Peyer's patch (tissue), 4 donors: ENCODE data around the gene PDGFA.

Source experiments
- POLR2A ChIP-seq, 2 donors: fragments of 450-650 bp; IDR thresholded peaks; one replicate each; pipeline ENCODE4 v1.5.1; 2017; ENCODE audit warnings: antibody characterized with exemption in 2 of 2, mild to moderate bottlenecking in 2 of 2, moderate library complexity in 2 of 2
- TF ChIP-seq, protein P1 (sequence below), 6 experiments: fragments of 450-650 bp in 4 of 6; fragments of 200-600 bp in 2 of 6; sonication (generic) in 1 of 6; IDR thresholded peaks; one replicate each; pipeline ENCODE4 v1.5.1; 2017 to 2019; ENCODE audit warnings: antibody characterized with exemption in 6 of 6, mild to moderate bottlenecking in 3 of 6, moderate library complexity in 1 of 6

DNA sequence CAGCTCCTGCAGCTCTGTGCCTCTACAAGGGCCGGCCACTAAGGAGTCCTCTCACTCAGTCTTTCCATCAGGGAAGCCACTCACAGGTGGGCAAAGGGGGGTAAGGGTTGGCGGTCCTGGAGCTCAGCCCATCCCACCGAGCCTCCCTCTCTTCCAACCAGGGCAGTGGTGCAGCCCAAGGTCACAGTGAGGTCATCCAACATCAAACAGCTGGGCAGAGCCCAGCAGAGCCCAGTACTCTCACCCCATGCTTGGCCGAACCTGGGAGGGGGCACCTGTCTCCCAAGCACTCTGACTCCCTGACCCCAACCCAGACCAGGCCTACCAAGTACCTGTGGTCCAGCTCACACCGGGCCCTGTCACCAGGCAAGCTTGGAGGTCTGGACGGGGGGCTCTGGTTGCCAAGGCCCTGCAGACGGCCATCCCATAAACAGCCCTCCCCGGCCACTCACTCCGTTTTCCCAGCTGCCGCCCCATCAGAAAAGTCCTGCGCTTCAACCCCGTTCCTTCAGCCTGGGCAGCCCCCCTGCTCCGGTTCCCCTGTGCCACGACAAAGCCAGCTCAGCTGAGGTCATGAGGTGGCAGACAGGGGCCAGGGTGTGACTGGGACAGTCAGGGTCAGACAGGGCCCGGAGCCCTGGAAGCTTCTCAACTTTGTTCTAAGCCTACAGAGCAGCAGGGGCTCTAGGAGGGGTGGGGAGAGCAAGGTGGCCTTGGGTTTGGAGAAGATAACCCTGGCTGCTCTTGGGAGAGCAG, 27.5 kb downstream of the PDGFA start:
- no peak for TF ChIP-seq POLR2A (IDR thresholded peaks at IDR 0.05)
- TF ChIP-seq, protein P1, sequence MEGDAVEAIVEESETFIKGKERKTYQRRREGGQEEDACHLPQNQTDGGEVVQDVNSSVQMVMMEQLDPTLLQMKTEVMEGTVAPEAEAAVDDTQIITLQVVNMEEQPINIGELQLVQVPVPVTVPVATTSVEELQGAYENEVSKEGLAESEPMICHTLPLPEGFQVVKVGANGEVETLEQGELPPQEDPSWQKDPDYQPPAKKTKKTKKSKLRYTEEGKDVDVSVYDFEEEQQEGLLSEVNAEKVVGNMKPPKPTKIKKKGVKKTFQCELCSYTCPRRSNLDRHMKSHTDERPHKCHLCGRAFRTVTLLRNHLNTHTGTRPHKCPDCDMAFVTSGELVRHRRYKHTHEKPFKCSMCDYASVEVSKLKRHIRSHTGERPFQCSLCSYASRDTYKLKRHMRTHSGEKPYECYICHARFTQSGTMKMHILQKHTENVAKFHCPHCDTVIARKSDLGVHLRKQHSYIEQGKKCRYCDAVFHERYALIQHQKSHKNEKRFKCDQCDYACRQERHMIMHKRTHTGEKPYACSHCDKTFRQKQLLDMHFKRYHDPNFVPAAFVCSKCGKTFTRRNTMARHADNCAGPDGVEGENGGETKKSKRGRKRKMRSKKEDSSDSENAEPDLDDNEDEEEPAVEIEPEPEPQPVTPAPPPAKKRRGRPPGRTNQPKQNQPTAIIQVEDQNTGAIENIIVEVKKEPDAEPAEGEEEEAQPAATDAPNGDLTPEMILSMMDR (IDR thresholded peaks at IDR 0.05), result no peak
